Tibial nerve (tissue), 4 donors: ENCODE measurements around the gene TRABD2A. TPM values are rescaled to one million over a fixed set of nuclear protein-coding genes. Genes with fewer than 3 reads are reported as not detected.

Experiments used
- DNase-seq, 2 donors: peaks; one replicate each; pipeline ENCODE4 v3.0.0-alpha.2; 2019; ENCODE audit warnings: low spot score in 2 of 2
- H3K27ac ChIP-seq, 4 donors: fragments of 200-600 bp; sonication (generic) in 3 of 4; one replicate each; pipeline ENCODE4 v1.5.1; 2017 to 2019; ENCODE audit warnings: mild to moderate bottlenecking in 1 of 4
- H3K27me3 ChIP-seq, 2 donors: fragments of 200-600 bp; sonication (generic) in 1 of 2; one replicate each; pipeline versions ENCODE4 v1.5.1 to v1.6.0; 2017 to 2019
- H3K36me3 ChIP-seq, 3 donors: fragments of 200-600 bp; sonication (generic); one replicate each; pipeline ENCODE4 v1.5.1; 2018 to 2019
- H3K4me1 ChIP-seq, 4 donors: fragments of 200-600 bp; sonication (generic) in 3 of 4; one replicate each; pipeline ENCODE4 v1.5.1; 2017 to 2019
- H3K4me3 ChIP-seq, 4 donors: fragments of 200-600 bp; sonication (generic) in 3 of 4; one replicate each; pipeline ENCODE4 v1.5.1; 2017 to 2019; ENCODE audit warnings: mild to moderate bottlenecking in 1 of 4, moderate library complexity in 1 of 4
- H3K9me3 ChIP-seq, 4 donors: fragments of 200-600 bp; sonication (generic) in 3 of 4; one replicate each; pipeline ENCODE4 v1.5.1; 2017 to 2019
- EP300 ChIP-seq, 2 donors: sonication (generic); formaldehyde crosslinking; IDR thresholded peaks; one replicate each; pipeline ENCODE4 v1.6.1; 2017; ENCODE audit warnings: antibody characterized with exemption in 2 of 2, mild to moderate bottlenecking in 1 of 2
- POLR2A ChIP-seq, 2 donors: fragments of 450-650 bp; IDR thresholded peaks; one replicate each; pipeline ENCODE4 v1.6.1; 2017; ENCODE audit warnings: antibody characterized with exemption in 2 of 2, mild to moderate bottlenecking in 2 of 2, moderate library complexity in 2 of 2
- WGBS, 2 donors: methylation state at CpG; one replicate each; pipeline ENCODE4 v1.1.5; 2018; 5-methylcytosine and 5-hydroxymethylcytosine counted together
- total RNA-seq, 4 donors: library from RNA; depleted of rRNA; stranded (reverse); fragments of >200 nt; gene quantifications; one replicate each; pipeline ENCODE4 v1.1.0, GENCODE V29; 2016
- TF ChIP-seq, protein P1 (sequence below), 5 experiments: fragments of 200-600 bp in 3 of 5; fragments of 450-650 bp in 2 of 5; sonication (generic) in 3 of 5; IDR thresholded peaks; one replicate each; pipeline ENCODE4 v1.5.1; 2016 to 2019; ENCODE audit warnings: antibody characterized with exemption in 5 of 5, mild to moderate bottlenecking in 3 of 5, moderate library complexity in 2 of 5

TRABD2A gene
- total RNA-seq, 4 donors from 2014 or later: 0.98 to 6.3 (median 1.7) TPM; not detected in 1

DNA sequence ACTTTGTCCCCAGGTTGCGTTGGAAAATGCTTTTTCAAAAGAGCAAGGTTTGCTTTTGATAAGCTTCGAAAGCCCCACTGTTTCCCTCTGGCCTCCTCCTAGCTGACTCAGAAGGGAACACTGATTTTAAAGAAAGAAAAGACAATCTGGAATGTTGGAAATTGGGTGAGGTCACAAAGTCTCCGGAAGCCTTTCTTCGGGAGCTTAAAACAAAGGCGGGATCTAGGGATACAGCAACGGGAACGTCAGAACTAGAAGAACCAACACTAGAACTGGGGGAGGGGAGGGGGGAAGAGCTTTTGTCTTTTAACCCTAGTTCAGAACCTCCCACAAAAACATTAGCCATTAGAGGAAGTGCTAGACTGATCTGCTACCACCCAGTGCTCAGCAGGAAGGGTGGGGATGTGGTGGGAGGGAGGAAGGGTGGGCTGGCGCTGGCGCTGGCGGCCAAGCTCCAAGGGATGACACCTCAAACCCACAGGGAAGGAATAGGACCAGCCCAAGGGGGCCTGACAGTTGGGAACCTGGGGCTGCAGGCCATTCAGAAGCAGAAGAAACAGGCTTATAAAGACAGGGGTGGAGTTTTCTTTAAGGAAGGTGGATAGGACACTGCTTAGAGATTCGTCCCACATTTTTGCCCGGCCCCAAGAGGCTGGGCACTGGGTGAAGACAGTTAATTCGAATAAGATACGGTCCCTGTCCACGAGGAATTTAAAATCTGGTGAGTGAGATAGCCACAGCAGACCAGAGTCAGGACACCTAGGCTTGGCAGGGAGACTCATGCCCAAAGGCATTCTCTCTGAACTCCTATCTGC, 26.2 kb upstream of the TRABD2A start:
- 11 to 18% methylated on average over 15 of the region's 15 CpGs for WGBS, 2 donors
- peaks cover 0 to 14% (median 7%) of the 10 kb centered on the region in 4 donors for H3K4me1 ChIP-seq
- peak in 1 of 2 donors; percentile 77 for DNase-seq

DNA sequence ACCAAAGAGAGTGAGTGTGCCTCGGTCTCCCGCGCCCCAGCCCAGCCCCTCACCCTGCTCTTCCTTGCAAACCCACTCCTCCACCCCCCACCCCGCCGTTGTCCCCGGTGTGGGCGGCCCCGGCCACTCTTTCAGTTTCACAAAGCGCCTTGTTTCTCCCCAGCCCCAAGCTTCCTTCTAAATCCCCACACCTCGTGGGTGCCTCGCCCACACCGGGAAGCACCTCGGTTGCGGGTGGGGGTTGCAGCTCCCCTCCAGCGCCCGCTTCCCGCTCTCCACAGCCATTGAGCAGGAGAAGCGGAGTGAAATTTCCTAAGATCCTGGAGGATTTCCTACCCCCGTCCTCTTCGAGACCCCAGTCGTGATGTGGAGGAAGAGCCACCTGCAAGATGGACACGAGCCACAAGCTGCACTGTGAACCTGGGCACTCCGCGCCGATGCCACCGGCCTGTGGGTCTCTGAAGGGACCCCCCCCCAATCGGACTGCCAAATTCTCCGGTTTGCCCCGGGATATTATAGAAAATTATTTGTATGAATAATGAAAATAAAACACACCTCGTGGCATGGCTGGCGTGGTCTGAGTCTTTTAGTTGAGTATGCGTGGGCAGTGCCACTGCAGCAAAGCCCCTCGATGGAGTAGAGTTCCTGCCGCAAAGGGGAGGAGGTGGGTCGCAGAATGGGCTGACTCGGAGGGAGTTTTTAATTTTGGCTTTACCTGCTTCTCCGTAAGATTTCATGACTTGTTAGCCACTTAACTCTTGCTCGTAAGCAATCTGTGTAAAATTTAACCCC, 25.4 kb upstream of the TRABD2A start:
- 0 to 1% methylated on average over 37 to 38 of the region's 38 CpGs for WGBS, 2 donors
- Histone ChIP-seq H3K27ac (peak overlapping the region; percentile 97 to 99 (median 98)), H3K36me3 (peaks cover 0 to 7% (median 0%) of the 10 kb centered on the region in 3 donors), H3K4me1 (peaks cover 0 to 19% (median 7%) of the 10 kb centered on the region in 4 donors), H3K27me3 (no peaks in the 10 kb centered on the region), H3K9me3 (no peaks in the 10 kb centered on the region), H3K4me3 (peak overlapping the region; percentile 66 to 94 (median 92))
- no peak for TF ChIP-seq EP300 (IDR thresholded peaks at IDR 0.05)
- no peak for DNase-seq

More for the DNA sequence above, 26.2 kb upstream of the TRABD2A start:
- Histone ChIP-seq H3K36me3 (peaks cover 0 to 7% (median 0%) of the 10 kb centered on the region in 3 donors), H3K27me3 (no peaks in the 10 kb centered on the region), H3K9me3 (no peaks in the 10 kb centered on the region), H3K4me3 (peak overlapping the region; percentile 66 to 94 (median 92)), H3K27ac (peak overlapping the region; percentile 97 to 99 (median 98))
- TF ChIP-seq EP300 (IDR thresholded peaks at IDR 0.05) (peak in 1 of 2 donors; percentile 65), POLR2A (IDR thresholded peaks at IDR 0.05) (peak; percentile 12 to 43)
- TF ChIP-seq, protein P1, sequence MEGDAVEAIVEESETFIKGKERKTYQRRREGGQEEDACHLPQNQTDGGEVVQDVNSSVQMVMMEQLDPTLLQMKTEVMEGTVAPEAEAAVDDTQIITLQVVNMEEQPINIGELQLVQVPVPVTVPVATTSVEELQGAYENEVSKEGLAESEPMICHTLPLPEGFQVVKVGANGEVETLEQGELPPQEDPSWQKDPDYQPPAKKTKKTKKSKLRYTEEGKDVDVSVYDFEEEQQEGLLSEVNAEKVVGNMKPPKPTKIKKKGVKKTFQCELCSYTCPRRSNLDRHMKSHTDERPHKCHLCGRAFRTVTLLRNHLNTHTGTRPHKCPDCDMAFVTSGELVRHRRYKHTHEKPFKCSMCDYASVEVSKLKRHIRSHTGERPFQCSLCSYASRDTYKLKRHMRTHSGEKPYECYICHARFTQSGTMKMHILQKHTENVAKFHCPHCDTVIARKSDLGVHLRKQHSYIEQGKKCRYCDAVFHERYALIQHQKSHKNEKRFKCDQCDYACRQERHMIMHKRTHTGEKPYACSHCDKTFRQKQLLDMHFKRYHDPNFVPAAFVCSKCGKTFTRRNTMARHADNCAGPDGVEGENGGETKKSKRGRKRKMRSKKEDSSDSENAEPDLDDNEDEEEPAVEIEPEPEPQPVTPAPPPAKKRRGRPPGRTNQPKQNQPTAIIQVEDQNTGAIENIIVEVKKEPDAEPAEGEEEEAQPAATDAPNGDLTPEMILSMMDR (IDR thresholded peaks at IDR 0.05): no peak

DNA sequence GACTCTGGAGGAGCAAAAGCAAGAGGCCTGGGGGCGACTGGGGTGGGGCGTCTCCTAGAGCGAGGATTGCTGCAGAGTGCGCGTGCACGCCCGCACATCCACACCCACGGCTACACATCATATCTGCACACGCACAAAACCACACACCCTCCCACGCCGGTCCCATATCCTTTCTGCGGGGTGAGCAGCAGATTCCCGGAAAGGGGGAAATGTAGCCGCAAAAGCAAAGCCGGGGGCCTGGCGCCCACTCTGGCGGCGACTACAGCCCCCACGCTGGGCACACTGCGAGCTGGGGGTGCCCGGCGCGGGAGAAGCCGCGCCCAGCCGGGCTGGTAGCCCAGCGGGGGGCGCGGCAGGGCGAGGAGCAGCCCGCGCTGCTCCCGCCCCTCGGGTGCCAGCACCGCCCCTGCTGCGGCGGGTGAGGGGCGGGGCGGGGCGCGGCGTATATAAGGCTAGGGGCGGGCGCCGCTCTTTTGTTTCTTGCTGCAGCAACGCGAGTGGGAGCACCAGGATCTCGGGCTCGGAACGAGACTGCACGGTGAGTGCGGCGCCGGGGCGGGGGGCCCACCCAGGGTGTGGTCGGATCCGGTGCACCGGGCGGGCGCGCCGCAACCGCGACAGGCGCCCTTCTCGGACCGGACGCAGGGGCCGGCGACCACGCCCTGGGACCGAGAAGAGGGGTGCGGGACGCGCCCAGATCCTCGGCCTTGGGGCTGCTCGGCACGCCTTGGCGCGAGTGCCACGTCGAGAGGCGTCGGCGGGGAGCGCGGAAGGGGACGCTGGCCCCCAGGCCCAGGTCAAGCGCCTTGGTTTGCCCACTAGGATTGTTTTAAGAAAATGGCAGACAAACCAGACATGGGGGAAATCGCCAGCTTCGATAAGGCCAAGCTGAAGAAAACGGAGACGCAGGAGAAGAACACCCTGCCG, 24.6 kb upstream of the TRABD2A start, which contains the start of gene TMSB10:
Gene TMSB10, plus strand, starts transcription at position 476 of the 927 bp plus-strand sequence.
- Histone ChIP-seq H3K9me3 (no peaks in the 10 kb centered on the region), H3K4me3 (peak within 1 kb of the TSS; percentile 73 to 94 (median 92)), H3K27ac (peak within 1 kb of the TSS; percentile 97 to 99 (median 98)), H3K4me1 (peaks cover 0 to 19% (median 7%) of the 10 kb centered on the region in 4 donors), H3K27me3 (no peaks in the 10 kb centered on the region), H3K36me3 (peaks cover 0 to 7% (median 0%) of the 10 kb centered on the region in 3 donors)
- TF ChIP-seq, protein P1 (IDR thresholded peaks at IDR 0.05): peak in 4 of 5 experiments; percentile 22 to 38 (median 30)
- peak; percentile 89 to 96 for TF ChIP-seq POLR2A (IDR thresholded peaks at IDR 0.05)
- peak in 1 of 2 donors; percentile 99 for TF ChIP-seq EP300 (IDR thresholded peaks at IDR 0.05)
- 0% methylated on average over 54 to 84 of the region's 94 CpGs for WGBS, 2 donors
- DNase-seq: peak; percentile 83 to 88

DNA sequence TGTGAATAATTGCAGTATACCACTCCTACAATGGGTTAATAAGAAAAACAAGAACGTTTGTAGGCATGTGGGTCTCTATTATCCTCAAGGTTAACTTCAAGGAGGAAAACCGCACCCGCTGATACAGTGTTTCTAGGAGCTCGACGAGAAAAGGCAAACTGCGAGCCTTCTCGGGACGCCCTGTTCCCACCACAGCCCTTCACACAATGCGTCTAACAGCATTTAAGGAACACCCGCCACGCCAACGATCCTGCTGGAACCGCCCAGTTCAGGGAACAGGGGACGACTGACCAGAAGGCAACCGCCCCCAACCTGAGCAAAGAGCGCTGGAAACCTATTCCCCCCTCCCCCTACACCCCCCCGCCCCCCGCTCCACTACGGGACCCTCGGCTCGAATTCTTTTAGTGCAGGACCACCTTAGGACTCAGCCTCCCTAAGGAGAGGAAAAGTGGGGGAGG, 23.9 kb upstream of the TRABD2A start:
- WGBS, 2 donors: 0 to 2% methylated on average over 15 to 21 of the region's 21 CpGs
- no peaks in the 10 kb centered on the region for H3K27me3 ChIP-seq
- no peaks in the 10 kb centered on the region for H3K9me3 ChIP-seq
- peak; percentile 82 to 83 for DNase-seq
- peaks cover 0 to 7% (median 0%) of the 10 kb centered on the region in 3 donors for H3K36me3 ChIP-seq
- peaks cover 0 to 19% (median 7%) of the 10 kb centered on the region in 4 donors for H3K4me1 ChIP-seq
- H3K27ac ChIP-seq: peak overlapping the region; percentile 96 to 99 (median 98)
- H3K4me3 ChIP-seq: peak overlapping the region; percentile 73 to 94 (median 92)
- TF ChIP-seq, protein P1 (IDR thresholded peaks at IDR 0.05): no peak
- TF ChIP-seq EP300 (IDR thresholded peaks at IDR 0.05) (peak; percentile 65 to 95), POLR2A (IDR thresholded peaks at IDR 0.05) (peak; percentile 23 to 58)
